OCI-LY1 (cell line): ENCODE results near the gene NHLH2.

ENCODE experiments used
- EZH2 ChIP-seq: fragments of 200-600 bp; sonication (generic), shearing (Covaris generic); IDR thresholded peaks from 2 replicates; pipeline ENCODE4 v1.8.0; 2017; ENCODE audit warnings: borderline replicate concordance, mixed run types, mild to moderate bottlenecking, antibody characterized with exemption, low read length, moderate library complexity, mixed read lengths
- TF ChIP-seq, protein P1 (sequence below): fragments of 200-600 bp; sonication (generic), shearing (Covaris generic); IDR thresholded peaks from 2 replicates; pipeline ENCODE4 v1.5.1; 2017; ENCODE audit warnings: mild to moderate bottlenecking, antibody characterized with exemption, low read length, moderate library complexity, mixed read lengths

DNA sequence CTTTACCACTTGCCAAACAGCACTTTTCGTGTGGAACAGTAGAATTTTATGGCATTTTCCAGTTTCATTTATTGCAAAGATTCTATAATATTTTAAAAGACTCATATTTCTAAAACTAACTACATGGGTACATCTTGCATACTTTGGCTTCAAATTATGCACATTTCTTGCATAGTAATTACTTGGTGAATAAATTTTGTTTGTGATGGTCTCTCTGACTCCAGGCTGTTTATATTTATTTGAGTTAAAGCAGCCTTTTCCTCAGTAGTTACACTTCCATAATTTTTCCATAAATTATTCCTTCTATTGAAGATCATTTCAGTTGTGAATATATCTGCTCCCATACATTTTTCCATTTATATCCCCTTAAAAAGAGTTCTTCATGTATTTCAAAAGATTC, 6.9 kb upstream of the NHLH2 start:
- TF ChIP-seq, protein P1, sequence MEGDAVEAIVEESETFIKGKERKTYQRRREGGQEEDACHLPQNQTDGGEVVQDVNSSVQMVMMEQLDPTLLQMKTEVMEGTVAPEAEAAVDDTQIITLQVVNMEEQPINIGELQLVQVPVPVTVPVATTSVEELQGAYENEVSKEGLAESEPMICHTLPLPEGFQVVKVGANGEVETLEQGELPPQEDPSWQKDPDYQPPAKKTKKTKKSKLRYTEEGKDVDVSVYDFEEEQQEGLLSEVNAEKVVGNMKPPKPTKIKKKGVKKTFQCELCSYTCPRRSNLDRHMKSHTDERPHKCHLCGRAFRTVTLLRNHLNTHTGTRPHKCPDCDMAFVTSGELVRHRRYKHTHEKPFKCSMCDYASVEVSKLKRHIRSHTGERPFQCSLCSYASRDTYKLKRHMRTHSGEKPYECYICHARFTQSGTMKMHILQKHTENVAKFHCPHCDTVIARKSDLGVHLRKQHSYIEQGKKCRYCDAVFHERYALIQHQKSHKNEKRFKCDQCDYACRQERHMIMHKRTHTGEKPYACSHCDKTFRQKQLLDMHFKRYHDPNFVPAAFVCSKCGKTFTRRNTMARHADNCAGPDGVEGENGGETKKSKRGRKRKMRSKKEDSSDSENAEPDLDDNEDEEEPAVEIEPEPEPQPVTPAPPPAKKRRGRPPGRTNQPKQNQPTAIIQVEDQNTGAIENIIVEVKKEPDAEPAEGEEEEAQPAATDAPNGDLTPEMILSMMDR, result no peak
- TF ChIP-seq EZH2, result no peak
